AG09319 (cell line): ENCODE data around the gene MYRFL.

ENCODE experiments used
- DNase-seq: peaks from one replicate; pipeline ENCODE4 v3.0.0-alpha.2; 2010; ENCODE audit warnings: low read depth; ENCODE audit errors: extremely low read depth
- CTCF ChIP-seq: IDR thresholded peaks from 2 replicates; pipeline ENCODE4 v1.5.1; 2011; ENCODE audit warnings: low read depth, mild to moderate bottlenecking, inconsistent platforms, low read length, moderate library complexity

MYRFL gene

GRCh38 chr12:69884386-69884785 lies 59.4 kb downstream of the MYRFL start:
- DNase-seq = no peak
- TF ChIP-seq CTCF = no peak

GRCh38 chr12:69885658-69886057 lies 60.6 kb downstream of the MYRFL start:
- TF ChIP-seq CTCF = no peak
- no peak for DNase-seq

GRCh38 chr12:69886109-69886508 lies 61.1 kb downstream of the MYRFL start:
- no peak for DNase-seq
- TF ChIP-seq CTCF = no peak

- no peak for DNase-seq
- no peak for TF ChIP-seq CTCF
Observed at GRCh38 chr12:69886715-69887114, 61.7 kb downstream of the MYRFL start.

- no peak for TF ChIP-seq CTCF
- DNase-seq = no peak
Observed at GRCh38 chr12:69888901-69889300, 63.9 kb downstream of the MYRFL start.

GRCh38 chr12:69894800-69895383 lies 69.9 kb downstream of the MYRFL start:
- no peak for TF ChIP-seq CTCF
- DNase-seq = no peak

- no peak for DNase-seq
- TF ChIP-seq CTCF = no peak
Observed at GRCh38 chr12:69896653-69897381, 71.8 kb downstream of the MYRFL start.
